A673 (cell line): Measurements from ENCODE around the gene AKT3.

Experiments
- CTCF ChIP-seq: fragments of 300-800, 200-600 bp; sonication (generic); conservative IDR thresholded peaks from 2 replicates; pipeline ENCODE4 v1.5.1; 2017; ENCODE audit warnings: low read depth, mild to moderate bottlenecking, antibody characterized with exemption, low read length, moderate library complexity, mixed read lengths
- EZH2 ChIP-seq: fragments of 200-600 bp; sonication (generic); IDR thresholded peaks from 2 replicates; pipeline ENCODE4 v1.6.1; 2017; ENCODE audit warnings: borderline replicate concordance, low read depth, mild to moderate bottlenecking, mixed read lengths, antibody characterized with exemption, low read length; ENCODE audit not compliant: poor library complexity, severe bottlenecking

- TF ChIP-seq EZH2 = no peak
- TF ChIP-seq CTCF = no peak
These were observed 302.2 kb downstream of the AKT3 start for GRCh38 chr1:243547891-243548290.
